Frontal cortex (tissue), 4 donors: ENCODE data around the gene SLC25A21. TPM values are rescaled to one million over a fixed set of nuclear protein-coding genes. Genes with fewer than 3 reads are reported as not detected.
A peak's percentile ranks its signal among the peaks of the same experiment; 100 is the strongest.

Experiments used
- DNase-seq, 2 donors: peaks; one replicate each; pipeline ENCODE4 v3.0.0; 2012; ENCODE audit warnings: low spot score in 2 of 2
- FAIRE-seq: peaks from 2 replicates; lab custom pipeline; 2012; peaks lifted over from hg19 to GRCh38; lab: Jason Lieb, UNC
- total RNA-seq: library from RNA; depleted of rRNA; stranded (reverse); fragments of >200 nt; gene quantifications from one replicate; pipeline ENCODE4 v1.2.3, GENCODE V29; 2014
- donor health status: control.
- donor health status: control.
- donor health status: control.

SLC25A21 gene
- total RNA-seq, 1 donor from 2014 or later, result 6.1 TPM

DNA sequence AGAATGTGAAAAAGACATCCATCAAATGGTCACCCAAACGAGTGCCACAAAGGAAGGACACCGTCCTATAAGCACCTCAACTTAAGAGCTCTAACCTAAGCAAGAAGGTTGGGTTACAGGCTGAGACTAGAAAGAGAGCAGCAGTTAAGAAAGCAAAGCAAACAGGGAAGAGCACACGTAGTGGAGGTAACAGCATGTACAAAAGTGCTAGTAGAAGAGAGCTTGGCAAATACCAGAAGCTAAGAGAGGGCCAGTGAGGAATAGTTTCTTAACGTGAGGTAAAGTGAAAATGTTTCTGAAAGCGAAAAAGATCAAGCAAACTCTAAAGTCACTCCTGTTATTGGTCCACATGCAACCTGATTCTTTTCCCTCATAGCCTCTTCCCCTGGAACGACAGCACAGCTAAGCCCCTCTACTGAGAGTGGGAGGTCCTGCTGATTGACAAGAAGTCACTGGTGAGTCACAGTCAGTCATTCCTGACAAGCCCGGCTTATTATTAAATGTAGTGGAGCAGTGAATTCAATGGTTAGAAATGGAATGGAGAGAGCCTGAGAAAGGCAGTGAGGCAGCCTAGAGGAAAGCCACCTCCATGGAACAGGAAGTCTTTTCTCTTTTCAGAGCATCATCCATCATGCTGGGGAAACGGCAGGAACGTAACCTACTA is 204.4 kb downstream of the SLC25A21 start:
- FAIRE-seq (no peak), DNase-seq (no peak)

DNA sequence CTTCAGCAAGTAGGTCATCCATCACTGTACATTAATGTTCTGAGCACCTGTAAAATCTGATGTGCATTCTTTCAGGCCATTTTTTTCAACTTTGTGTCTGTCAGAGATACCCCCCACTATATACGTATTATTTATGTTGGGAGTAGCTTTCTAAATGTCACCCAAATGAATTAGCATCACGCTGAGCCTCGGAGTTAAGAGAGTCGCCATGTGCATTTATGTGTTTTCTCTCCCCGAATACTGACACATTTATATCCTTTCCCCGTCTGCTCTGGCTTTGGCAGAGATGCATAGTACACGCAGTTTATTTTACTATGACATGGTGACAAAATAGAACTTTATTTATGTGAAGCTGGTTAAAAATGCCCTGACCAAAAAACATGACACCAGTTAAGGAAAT is 216.4 kb downstream of the SLC25A21 start:
- DNase-seq, result no peak
- no peak for FAIRE-seq

GRCh38 chr14:36955376-36955775 is 217.0 kb downstream of the SLC25A21 start:
- no peak for FAIRE-seq
- no peak for DNase-seq

GRCh38 chr14:36952689-36953088 is 219.7 kb downstream of the SLC25A21 start:
- DNase-seq (no peak), FAIRE-seq (no peak)

DNA sequence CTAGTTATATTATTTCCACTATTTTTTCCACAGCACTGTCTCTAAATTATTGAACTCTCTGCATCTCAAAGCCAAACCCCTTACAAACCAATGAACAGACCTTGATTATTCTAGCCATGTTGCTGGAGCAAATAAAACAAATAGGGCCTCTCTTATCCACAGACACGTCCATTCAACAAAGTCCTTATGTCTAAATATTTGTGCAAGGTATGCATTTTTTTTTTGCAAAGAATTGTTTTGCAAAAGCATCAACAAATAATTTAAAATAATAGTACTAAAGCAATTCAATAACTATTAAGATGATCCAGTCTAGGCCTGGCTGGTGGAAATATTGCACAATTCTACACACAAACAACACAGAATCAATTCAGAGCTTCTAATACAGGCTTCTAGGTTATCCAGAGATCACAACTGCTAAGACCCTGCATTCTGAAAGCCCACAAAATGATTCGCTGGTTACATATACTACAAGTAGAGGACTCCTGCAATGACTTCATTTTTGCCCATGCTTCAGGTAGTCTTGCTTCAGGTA is 221.0 kb downstream of the SLC25A21 start:
- DNase-seq (no peak), FAIRE-seq (no peak)

DNA sequence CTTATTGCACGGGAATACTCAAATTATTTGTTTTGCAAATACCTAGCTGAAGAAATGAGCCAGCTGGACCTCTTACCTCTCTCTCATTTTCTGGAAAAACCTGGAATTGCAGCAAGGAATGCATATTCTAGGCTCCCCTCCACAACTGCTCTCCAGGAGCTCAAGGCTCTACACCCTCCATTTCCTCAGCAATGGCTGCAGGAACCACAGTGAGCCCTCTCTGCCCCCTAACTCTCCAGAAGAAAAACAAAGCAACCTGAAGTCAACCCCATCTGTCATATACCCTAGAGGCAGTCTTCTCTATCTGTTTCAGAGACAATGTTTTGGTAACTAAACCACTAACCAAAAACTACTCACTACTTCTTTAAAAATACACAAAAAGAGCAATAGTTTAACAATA is 221.6 kb downstream of the SLC25A21 start:
- FAIRE-seq (no peak), DNase-seq (no peak)

DNA sequence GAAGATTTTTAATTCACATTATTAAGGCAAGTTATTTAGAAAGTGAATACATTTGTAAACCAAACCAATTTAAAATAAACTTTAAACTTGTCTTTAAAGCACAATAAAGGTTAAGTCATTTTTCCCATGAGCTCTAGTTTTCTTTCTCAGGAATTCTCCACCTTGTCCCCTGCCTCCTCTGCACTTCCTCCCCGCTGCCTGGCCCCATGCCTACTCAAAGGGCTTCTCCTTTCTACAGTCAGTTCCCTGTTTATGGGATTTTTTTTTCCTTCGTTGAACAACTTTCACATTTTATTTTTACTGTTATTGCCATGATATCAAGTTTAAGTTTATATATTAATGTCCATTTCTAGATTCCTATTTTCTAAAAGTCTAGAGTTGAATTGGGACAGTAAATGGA is 223.0 kb downstream of the SLC25A21 start:
- DNase-seq, result no peak
- no peak for FAIRE-seq

DNA sequence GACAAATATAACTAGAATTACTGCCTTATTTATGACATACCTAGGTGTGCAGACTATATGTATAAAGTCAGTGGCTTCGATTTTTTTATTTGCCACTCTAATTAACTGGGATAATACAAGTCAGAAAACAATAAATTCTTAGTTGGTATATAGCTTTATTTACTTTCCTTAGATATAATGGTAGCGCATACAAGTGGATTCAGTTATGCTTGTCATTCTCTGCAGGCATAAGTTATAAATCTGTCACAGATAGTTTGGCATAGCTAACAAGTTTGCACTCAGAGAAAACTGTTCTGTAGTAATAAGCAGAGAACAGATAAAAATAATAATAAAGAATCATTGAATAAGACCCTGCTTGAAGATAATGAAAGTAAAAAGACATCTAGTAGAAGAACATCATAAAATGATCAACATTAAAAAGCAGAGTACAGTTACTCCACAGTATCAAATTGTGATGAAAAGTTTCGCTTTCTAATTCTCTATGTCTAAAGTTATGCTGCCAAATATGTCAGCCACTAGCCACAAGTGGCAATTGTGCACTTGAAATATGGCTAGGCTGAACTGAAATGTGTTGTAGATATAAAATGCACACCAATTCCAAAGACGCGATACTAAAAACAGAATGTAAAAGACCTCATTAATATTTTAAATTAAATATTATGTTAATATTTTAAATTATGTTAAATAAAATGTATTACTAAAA is 224.1 kb downstream of the SLC25A21 start:
- DNase-seq (no peak), FAIRE-seq (peak; percentile 33)

DNA sequence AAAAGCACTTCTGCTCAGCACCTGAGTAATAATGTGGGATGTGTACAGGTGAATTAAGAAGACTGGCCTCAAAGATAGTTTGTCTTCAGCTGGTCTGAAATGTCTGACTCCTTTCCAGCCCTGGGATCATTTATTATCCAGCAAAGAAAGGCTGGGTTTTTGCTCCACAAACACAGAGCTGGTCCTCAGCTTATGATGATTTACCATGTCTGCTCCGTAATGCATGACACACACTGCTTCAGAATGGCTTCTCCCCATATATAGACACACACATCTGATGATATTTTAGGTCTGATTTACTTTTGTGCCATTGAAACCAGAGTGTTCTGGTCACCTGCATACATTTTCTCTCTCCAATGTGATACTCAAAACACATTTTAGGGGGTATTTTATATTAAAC is 225.0 kb downstream of the SLC25A21 start:
- DNase-seq (no peak), FAIRE-seq (no peak)

DNA sequence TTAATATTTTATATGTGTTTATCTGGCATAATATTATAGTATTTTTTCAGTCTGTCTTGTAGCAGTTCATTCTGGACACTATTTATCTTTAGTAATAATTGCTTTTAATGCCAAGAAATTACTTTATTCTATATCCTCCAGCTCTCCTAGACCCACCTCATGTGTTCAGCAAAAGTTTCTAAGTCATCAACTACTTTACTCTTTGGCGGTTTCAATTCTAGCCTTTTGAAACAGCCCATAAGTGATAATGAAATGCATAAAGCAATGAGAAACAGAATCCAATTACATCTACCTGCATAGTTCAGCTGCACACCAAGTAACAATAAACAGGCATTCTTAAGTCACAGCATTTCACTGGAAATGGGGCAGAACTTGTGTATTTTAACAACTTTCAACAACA is 225.5 kb downstream of the SLC25A21 start:
- DNase-seq, result no peak
- FAIRE-seq, result no peak

- FAIRE-seq (no peak), DNase-seq (no peak)
Measured at GRCh38 chr14:36944307-36945010, 227.9 kb downstream of the SLC25A21 start.

- FAIRE-seq, result no peak
- DNase-seq, result no peak
Measured at GRCh38 chr14:36942522-36943245, 229.7 kb downstream of the SLC25A21 start.

- FAIRE-seq (peak; percentile 97), DNase-seq (peak; percentile 0 to 18)
Measured at GRCh38 chr14:36941783-36942521, 230.5 kb downstream of the SLC25A21 start.

GRCh38 chr14:36940476-36940875 is 231.9 kb downstream of the SLC25A21 start:
- FAIRE-seq (no peak), DNase-seq (no peak)

GRCh38 chr14:36939265-36939664 is 233.1 kb downstream of the SLC25A21 start:
- FAIRE-seq (no peak), DNase-seq (no peak)

DNA sequence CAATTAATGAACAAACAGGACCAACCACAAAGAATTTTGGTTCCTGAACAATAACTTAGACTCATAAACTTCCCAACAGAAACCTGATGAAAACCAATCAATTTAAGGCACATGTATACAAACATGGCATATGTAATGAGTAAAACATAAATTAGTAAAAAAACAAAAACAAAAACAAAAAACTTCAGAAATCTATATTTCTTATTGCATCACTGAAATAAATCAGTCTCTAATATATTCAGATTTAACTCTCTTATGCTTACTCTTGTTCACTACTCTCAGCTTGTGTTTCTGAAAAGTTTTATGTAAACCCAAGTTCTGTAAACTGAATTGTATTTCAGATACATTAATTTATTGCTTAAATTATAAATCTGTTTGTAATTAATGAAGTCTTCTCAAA is 233.7 kb downstream of the SLC25A21 start:
- no peak for DNase-seq
- peak; percentile 47 for FAIRE-seq

DNA sequence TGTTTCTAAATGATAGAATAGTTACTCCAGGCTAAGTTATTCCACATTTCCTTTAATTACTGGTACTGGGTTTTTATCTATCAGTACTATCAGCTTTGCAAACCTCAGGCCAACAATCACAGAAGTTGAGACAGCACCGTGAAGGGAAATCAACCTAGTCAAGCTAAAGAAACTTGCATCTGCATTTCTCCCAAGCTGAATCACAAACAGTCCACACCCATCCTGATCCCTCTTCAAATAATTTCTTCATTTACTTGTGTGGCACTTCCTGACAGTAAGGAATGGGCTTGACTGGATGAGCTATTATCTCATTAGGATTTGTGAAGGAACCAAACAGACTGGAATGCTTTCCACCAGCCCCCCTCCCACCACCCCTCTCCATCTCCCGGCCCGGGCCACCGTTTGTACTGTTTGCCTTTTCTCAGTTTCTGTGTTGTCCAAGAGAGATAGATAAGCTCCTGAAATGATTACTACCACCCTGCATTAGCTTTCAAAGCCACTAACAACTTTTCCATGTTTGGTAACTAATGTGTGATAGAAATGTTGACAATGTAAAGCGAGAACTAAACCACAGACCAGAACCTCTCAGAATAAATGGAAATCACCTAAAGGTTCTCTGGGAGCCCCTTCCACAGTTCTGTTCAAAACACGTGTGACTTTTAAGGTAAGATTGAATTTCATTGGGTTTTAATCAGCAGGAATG is 236.3 kb downstream of the SLC25A21 start:
- DNase-seq, result no peak
- FAIRE-seq, result no peak

GRCh38 chr14:36934304-36934703 is 238.1 kb downstream of the SLC25A21 start:
- DNase-seq (no peak), FAIRE-seq (no peak)

DNA sequence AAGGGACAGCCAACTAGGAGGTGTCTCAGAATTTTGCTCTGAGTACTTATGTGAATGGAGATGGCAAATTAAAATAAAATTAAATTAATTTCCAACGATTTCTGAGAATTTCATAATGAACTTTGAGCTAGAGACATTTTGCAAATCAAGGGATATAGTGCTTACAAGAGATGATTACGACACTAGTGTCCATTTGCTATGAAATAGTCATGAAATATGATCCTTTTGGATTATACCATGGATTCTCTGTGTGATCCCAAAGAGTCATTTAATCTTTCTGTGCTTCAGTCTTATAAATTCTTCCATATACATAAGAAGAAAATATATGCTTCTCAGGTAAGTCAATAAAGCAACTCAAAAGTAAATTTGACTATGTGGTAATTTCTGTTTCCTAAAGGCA is 240.6 kb downstream of the SLC25A21 start:
- no peak for FAIRE-seq

More for the DNA sequence above, 240.6 kb downstream of the SLC25A21 start:
- no peak for DNase-seq
